ENCODE measurements around the gene COL18A1.

The COL18A1 gene

DNA sequence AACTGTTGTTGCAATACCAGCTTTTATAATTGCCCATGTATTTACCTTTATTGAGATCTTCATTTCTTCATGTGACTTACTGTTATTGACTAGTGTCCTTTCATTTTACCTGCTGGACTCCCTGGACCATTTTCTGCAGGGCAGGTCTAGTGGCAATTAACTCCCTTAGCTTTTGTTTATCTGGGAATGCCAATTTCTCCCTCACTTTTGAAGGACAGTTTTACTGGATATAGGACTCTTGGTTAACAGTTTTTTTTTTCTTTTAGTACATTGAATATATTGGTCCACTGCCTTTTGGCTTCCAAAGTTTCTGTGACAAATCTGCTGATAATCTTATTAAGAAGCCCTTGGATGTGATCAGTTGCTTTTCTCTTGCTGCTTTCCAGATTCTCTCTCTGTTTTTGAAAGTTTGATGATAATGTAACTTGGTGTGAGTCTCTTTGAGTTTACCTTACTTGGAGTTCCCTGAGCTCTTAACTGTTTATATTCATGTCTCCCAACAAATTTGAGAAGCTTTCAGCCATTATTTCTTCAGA is 56.9 kb downstream of the COL18A1 start:
- Mint-ChIP-seq H3K4me1 (no peaks in the 10 kb centered on the region), H3K27me3 (no peaks in the 10 kb centered on the region), H3K4me3 (no peak overlapping the region), H3K27ac (no peak overlapping the region), H3K9me3 (peaks cover 12% of the 10 kb centered on the region), H3K36me3 (peaks cover 6% of the 10 kb centered on the region)

DNA sequence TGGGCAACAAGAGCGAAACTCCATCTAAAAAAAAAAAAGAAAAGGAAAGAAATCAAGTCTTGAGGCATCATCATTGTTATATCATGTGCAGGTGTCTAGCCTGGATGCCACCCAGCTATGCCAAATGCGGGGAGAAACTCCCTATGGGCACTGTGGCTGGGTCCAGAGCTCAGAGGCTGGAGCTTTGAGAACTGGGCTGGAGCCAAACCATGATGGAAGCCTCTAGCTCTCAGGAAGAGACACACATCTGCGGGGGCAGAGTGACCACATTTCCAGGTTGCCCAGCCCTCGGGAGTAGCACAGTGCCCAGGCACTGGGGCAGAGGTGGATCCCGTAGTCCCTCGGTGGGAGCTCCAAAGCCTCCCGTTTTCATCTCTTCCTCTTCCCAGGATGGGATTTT is 58.9 kb downstream of the COL18A1 start:
- Mint-ChIP-seq H3K9me3 (peaks cover 12% of the 10 kb centered on the region), H3K4me1 (no peaks in the 10 kb centered on the region), H3K36me3 (peaks cover 6% of the 10 kb centered on the region), H3K4me3 (no peak overlapping the region), H3K27me3 (no peaks in the 10 kb centered on the region), H3K27ac (no peak overlapping the region)

DNA sequence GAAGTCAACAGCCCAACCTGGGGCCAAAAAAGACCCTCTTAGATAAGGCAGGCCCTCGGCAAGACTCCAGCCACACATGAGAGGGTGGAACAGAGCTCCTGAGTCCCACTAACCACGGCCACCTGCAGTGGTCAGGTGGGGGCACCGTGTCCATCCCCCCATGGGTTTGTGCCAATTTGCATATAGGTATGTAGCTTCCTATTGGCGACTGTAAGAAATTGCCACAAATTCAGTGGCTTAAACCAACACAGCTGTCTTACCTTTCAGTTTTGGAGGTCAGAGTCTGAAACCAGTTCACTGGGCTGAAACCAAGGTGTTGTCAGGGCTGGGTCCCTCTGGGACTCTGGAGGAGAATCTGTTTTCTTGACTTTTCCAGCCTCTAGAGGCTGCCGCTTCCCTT is 59.3 kb downstream of the COL18A1 start:
- Mint-ChIP-seq H3K4me1 (no peaks in the 10 kb centered on the region), H3K27ac (no peak overlapping the region), H3K36me3 (peaks cover 6% of the 10 kb centered on the region), H3K4me3 (no peak overlapping the region), H3K9me3 (peaks cover 12% of the 10 kb centered on the region), H3K27me3 (no peaks in the 10 kb centered on the region)

DNA sequence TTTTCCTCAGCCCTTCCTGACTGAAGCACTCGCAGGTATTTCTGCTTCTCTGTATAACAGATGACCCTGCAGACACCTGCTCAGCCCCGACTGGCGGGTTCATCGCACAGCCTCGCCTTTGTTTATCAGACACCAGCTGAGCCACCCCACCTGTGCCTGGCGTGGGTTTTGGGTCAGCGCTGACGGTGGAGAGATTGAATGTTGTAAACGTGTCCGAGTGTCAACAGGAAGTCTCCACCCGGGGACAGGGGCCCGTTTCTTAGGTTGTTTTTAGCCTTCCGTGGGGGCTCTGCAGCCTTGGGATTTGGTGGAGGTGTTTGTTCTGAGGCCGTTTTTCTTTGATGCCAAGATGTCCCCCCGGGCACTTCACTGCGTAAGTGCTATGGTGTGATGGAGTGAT is 60.1 kb downstream of the COL18A1 start:
- Mint-ChIP-seq H3K36me3 (peaks cover 6% of the 10 kb centered on the region), H3K9me3 (peaks cover 12% of the 10 kb centered on the region), H3K27ac (peak overlapping the region; percentile 4), H3K27me3 (no peaks in the 10 kb centered on the region), H3K4me1 (peaks cover 3% of the 10 kb centered on the region), H3K4me3 (no peak overlapping the region)

DNA sequence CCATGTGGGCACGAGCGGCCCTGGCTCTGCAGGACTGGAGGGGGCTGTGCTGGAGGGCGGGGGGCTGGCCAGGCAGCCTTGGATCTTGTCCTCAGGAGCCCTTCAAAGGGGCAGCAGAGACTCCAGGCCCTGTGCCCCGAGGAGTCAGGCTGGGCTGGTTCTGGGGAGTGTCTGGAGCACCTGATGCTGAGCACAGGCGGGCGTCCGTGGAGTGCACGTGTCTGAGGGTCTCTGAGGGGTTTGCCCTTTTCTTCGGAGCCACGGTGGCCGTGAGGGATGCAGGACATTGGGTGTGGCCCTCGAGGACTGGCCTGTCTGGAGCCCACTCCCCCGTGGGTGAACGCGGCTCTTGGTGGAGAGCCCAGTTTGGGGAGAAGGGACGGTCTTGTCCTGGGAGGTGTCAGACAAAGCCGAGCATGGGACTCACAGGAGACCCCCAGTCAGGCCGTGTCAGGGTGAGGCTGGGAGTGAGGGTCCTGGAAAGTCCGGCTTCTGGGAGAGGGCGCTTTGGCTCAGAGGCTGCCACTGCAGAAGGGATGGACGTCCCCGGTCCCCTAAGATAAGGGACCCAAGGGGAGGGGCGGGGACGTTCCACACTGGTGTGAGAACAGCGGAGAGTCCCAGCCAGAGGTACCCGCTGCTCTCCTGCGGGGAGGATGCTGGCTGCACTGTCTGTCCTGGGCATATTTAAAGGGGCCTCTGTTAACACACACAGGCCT is 60.8 kb downstream of the COL18A1 start:
- Mint-ChIP-seq H3K36me3 (peaks cover 6% of the 10 kb centered on the region), H3K9me3 (peaks cover 12% of the 10 kb centered on the region), H3K27me3 (no peaks in the 10 kb centered on the region)

DNA sequence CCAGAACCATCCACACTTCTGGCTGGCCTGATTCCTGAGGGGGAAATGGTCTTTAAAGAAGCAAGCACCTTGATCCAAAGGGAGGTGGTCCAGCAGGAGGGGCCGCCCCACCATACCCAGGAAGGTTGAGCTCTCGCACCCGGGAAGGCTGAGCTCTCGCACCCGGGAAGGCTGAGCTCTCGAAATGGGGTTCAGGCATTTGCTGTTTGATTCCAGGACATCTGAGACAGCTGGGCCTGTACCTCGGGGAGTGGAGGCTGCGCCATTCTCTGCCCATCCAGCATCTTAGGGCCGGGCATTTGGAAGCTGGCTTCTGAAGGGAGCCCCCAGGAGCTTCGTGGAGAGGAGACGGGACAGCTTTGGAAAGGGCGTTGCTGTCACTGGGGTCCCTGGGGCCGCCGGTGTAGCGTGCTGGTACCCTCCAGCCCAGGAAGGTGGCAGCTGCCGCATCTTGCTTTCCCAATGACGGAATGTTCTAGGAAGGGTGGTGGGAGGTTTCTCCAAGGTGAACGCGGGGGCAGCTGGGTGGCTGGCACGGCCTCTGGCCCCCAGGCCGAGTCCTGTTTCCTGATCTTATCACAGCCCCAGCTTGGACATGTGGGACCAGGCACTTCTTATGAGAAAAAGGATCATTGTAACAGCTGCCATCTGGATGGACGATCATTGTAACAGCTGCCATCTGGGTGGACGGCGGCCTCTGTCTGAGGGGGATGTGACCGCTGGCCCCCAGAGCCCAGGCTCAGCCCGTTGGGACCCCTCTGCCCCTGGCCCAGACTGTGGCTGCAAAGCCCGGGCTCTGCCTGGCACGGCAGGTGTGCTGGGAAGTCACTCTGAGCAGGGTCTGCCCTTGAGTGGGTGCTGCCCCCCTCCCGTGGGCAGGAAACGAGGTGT is 61.6 kb downstream of the COL18A1 start:
- H3K4me3 Mint-ChIP-seq: no peak overlapping the region
- H3K9me3 Mint-ChIP-seq: peaks cover 10% of the 10 kb centered on the region
- no peaks in the 10 kb centered on the region for H3K27me3 Mint-ChIP-seq
- peaks cover 16% of the 10 kb centered on the region for H3K4me1 Mint-ChIP-seq
- H3K36me3 Mint-ChIP-seq: peaks cover 4% of the 10 kb centered on the region
- H3K27ac Mint-ChIP-seq: no peak overlapping the region

More for the DNA sequence above, 60.8 kb downstream of the COL18A1 start:
- Mint-ChIP-seq H3K27ac (peak overlapping the region; percentile 4), H3K4me1 (peaks cover 9% of the 10 kb centered on the region), H3K4me3 (no peak overlapping the region)

DNA sequence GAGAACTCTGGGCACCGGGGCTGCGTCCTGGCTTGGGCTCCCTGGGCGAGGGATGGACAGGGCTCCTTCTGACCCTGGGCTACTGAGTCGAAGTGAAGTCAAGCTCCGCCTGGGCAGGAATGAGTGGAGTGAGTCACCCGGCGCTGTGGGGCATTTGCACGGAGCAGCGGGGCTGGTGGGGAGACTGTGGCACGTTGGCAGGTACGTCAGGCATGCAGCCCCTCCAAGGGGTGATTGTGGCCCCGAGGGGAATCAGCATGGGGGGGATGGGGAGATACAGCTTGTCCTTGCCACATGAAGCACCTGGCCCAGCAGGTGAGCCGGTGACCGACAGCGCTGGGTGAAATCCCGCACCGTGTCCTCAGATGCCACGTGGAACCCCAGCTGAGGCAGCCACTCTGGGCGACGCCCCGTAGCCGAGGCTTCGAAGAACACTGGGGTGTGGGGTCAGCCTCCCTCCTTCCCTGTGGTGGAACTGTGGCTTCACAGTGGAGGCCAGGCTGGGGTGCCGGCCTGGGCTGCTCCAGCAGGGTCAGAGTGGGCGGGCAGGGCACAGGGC is 62.3 kb downstream of the COL18A1 start:
- H3K4me3 Mint-ChIP-seq: no peak overlapping the region
- peaks cover 17% of the 10 kb centered on the region for H3K4me1 Mint-ChIP-seq
- peaks cover 1% of the 10 kb centered on the region for H3K36me3 Mint-ChIP-seq
- no peaks in the 10 kb centered on the region for H3K27me3 Mint-ChIP-seq
- H3K9me3 Mint-ChIP-seq: peaks cover 3% of the 10 kb centered on the region
- H3K27ac Mint-ChIP-seq: no peak overlapping the region

DNA sequence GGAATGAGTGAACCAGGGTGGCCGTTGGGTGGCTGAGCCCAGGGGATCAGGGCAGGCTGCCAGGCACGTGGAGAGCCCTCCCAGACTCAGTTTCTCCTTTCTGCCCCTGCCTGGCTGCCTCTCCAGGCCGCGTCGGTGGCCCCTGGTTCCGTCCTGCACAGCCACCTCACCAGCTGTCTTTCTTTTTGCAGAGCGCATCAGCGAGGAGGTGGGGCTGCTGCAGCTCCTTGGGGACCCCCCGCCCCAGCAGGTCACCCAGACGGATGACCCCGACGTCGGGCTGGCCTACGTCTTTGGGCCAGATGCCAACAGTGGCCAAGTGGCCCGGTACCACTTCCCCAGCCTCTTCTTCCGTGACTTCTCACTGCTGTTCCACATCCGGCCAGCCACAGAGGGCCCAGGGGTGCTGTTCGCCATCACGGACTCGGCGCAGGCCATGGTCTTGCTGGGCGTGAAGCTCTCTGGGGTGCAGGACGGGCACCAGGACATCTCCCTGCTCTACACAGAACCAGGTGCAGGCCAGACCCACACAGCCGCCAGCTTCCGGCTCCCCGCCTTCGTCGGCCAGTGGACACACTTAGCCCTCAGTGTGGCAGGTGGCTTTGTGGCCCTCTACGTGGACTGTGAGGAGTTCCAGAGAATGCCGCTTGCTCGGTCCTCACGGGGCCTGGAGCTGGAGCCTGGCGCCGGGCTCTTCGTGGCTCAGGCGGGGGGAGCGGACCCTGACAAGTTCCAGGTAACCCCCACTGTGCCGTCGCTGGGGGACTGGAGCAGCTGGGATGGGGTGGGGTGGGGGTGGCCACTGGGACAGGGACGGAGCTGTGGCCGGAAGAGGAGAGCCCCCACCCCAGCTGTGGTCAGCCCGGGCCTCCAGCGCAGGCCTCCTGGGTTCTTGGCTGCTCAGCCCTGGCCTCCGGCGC is 63.3 kb downstream of the COL18A1 start:
- no peak overlapping the region for H3K4me3 Mint-ChIP-seq
- no peaks in the 10 kb centered on the region for H3K36me3 Mint-ChIP-seq
- H3K27ac Mint-ChIP-seq: no peak overlapping the region
- H3K9me3 Mint-ChIP-seq: no peaks in the 10 kb centered on the region
- no peaks in the 10 kb centered on the region for H3K27me3 Mint-ChIP-seq
- H3K4me1 Mint-ChIP-seq: peaks cover 17% of the 10 kb centered on the region

DNA sequence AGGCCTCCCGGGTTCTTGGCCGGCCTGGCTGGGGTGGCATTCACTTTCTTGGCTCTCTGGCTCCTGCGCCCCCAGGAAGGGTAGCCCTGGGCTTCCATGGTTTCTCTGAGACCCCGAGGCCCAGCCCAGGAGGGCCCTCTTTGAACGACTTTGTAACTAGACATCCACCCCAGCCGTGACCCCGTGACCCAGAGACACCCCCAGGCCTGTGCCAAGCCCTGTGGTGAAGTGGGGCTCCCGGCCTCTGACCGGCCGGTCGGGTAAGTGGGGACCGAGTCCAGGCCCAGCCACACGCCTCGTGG is 64.0 kb downstream of the COL18A1 start:
- H3K4me3 Mint-ChIP-seq: no peak overlapping the region
- H3K27me3 Mint-ChIP-seq: no peaks in the 10 kb centered on the region
- no peaks in the 10 kb centered on the region for H3K36me3 Mint-ChIP-seq
- H3K9me3 Mint-ChIP-seq: no peaks in the 10 kb centered on the region
- H3K27ac Mint-ChIP-seq: no peak overlapping the region
- peaks cover 19% of the 10 kb centered on the region for H3K4me1 Mint-ChIP-seq

DNA sequence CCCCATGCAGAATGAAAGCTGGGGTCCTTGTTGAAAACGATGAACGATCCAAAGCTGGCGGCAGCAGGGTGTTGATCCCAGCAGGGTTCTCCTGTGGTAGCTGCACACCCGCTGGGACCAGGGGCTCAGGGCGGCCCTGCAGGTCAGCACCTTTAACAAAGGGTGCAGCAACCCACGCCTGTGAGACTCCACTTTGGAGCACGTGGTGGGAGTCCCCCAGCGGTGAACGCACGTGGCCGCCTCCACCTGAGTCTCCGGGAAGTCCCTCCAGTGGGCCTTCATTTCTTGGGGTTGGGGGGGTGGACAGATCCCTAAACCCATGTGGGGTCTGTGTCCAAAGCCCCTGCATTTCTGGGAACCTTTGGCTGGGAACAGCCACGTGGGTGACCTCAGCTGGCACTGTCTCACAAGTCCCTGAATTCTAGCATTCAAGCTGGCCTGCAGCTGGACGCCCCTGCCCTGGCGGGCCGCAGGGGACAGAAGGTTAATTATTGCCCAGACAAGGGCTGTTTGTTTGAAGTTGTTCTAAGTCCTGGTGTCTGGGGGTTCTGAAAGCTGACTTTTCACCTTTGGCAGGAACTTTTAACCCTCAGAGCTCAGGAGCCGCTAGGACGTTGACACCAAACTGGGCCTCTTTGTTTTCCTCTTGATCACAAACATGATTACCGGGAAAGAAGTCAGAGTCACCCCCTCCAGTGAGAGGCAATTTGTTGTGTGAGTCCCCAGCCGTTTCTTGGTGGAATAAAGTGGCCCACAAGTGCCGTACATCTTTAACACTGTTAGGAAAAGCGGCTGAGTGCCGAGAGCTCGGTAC is 64.5 kb downstream of the COL18A1 start:
- H3K9me3 Mint-ChIP-seq: no peaks in the 10 kb centered on the region
- H3K4me3 Mint-ChIP-seq: no peak overlapping the region
- H3K4me1 Mint-ChIP-seq: peaks cover 24% of the 10 kb centered on the region
- no peaks in the 10 kb centered on the region for H3K27me3 Mint-ChIP-seq
- H3K36me3 Mint-ChIP-seq: no peaks in the 10 kb centered on the region
- no peak overlapping the region for H3K27ac Mint-ChIP-seq

DNA sequence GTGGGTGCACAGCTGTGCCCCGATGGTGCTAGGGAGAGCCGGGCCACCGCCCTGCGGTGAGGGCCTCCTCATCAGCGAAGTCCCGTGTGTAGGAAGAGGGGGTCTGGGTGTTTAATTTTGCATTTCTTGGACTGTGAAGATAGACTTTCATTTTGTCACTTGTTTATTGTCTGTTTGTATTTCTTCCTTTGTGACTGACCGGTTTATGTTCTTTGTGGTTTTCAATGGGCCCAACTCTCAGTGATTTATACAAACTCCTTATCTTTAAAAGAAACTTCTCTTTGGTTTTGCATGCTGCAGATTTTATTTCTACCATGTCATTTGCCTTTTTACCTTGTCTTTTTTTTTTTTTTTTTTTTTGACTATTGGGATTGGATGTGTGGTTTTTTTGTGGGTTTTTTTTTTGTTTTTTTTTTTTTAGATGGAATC is 65.1 kb downstream of the COL18A1 start:
- H3K27me3 Mint-ChIP-seq: no peaks in the 10 kb centered on the region
- H3K9me3 Mint-ChIP-seq: no peaks in the 10 kb centered on the region
- H3K36me3 Mint-ChIP-seq: no peaks in the 10 kb centered on the region
- peak overlapping the region; percentile 32 for H3K27ac Mint-ChIP-seq
- no peak overlapping the region for H3K4me3 Mint-ChIP-seq
- H3K4me1 Mint-ChIP-seq: peaks cover 24% of the 10 kb centered on the region

DNA sequence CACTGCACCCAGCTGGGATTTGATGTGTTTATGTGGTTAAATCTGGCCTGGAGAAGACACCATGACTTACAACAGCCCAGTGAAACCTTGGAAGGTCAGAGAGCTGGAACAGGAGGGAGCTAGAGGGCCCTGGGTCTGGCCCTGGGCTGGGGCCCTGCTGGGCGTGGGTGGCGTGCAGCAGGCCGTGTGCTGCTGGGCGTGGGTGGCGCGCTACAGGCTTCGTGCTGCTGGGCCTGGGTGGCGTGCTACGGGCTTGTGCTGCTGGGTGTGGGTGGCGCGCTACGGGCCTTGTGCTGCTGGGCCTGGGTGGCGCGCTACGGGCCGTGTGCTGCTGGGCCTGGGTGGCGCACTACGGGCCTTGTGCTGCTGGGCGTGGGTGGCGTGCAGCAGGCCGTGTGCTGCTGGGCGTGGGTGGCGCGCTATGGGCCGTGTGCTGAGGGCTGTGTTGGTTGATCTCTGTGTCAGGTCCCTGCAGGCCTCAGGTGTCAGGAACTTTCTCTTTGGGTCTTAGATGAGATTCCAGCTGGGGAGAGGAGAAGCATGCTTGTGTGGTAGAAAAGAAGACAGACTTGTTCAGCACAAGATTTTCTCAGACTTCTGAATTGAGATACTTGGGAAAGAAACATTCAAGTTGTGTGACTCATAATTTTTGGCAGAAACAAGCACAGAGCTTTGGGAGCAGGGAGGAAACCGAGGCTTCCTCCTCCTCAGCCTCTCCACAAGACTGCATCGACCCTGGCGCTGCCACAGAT is 66.0 kb downstream of the COL18A1 start:
- Mint-ChIP-seq H3K27ac (peak overlapping the region; percentile 77), H3K27me3 (no peaks in the 10 kb centered on the region), H3K9me3 (no peaks in the 10 kb centered on the region), H3K4me3 (peak overlapping the region; percentile 49), H3K36me3 (no peaks in the 10 kb centered on the region), H3K4me1 (peaks cover 24% of the 10 kb centered on the region)

DNA sequence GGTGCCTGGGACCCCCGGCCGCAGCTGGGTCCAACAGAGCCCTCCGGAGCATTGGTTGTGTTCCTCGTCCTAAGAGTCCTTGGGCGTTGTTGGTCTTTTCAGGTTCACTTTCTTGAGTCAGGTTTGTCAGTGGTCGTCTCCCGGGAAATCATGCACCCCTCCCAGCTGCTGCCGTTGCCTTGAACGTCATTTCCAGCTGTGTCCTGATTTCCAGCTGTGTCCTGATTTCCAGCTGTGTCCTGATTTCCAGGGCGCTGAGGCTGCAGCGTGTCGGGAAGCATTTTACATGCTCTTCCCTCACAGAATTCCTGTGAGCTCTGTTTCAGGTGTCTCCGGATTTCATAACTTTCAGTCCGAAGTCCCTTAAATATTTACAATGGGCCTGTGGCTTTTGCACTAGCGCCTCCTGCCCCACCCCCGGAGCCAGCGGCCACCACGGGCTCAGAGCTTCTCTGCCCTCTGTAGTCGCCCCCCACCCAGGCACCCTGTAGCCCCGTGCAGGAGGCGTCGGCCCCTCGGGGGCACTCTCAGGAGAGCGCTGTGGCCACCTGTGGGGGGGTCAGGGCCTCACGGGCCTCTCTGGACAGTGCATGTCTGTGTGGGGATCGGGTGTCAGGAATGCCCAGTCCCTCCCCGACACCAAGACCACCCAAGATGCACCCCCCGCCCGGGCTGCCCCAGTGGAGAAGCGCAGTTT is 66.7 kb downstream of the COL18A1 start:
- no peak overlapping the region for H3K4me3 Mint-ChIP-seq
- no peaks in the 10 kb centered on the region for H3K27me3 Mint-ChIP-seq
- no peaks in the 10 kb centered on the region for H3K36me3 Mint-ChIP-seq
- peaks cover 28% of the 10 kb centered on the region for H3K4me1 Mint-ChIP-seq
- peak overlapping the region; percentile 77 for H3K27ac Mint-ChIP-seq
- no peaks in the 10 kb centered on the region for H3K9me3 Mint-ChIP-seq
